Panc1 (cell line): Measurements from ENCODE around the gene TVP23A.

Source experiments
- POLR2AphosphoS5 ChIP-seq: IDR thresholded peaks from 2 replicates; pipeline ENCODE4 v1.6.1; 2012; ENCODE audit warnings: mild to moderate bottlenecking, low read depth, low read length, moderate library complexity
- SIN3A ChIP-seq: IDR thresholded peaks from 2 replicates; pipeline ENCODE4 v1.6.1; 2012; ENCODE audit warnings: low read depth, mild to moderate bottlenecking, low read length, moderate library complexity, borderline replicate concordance; ENCODE audit not compliant: insufficient read depth
- TCF7L2 ChIP-seq: IDR thresholded peaks from 2 replicates; pipeline ENCODE4 v1.6.1; 2011; ENCODE audit warnings: mild to moderate bottlenecking, low read depth, low read length, inconsistent platforms
- TF ChIP-seq, protein P1 (sequence below): fragments of 450-650 bp; IDR thresholded peaks from 2 replicates; pipeline ENCODE4 v1.5.1; 2017; ENCODE audit warnings: mild to moderate bottlenecking

DNA sequence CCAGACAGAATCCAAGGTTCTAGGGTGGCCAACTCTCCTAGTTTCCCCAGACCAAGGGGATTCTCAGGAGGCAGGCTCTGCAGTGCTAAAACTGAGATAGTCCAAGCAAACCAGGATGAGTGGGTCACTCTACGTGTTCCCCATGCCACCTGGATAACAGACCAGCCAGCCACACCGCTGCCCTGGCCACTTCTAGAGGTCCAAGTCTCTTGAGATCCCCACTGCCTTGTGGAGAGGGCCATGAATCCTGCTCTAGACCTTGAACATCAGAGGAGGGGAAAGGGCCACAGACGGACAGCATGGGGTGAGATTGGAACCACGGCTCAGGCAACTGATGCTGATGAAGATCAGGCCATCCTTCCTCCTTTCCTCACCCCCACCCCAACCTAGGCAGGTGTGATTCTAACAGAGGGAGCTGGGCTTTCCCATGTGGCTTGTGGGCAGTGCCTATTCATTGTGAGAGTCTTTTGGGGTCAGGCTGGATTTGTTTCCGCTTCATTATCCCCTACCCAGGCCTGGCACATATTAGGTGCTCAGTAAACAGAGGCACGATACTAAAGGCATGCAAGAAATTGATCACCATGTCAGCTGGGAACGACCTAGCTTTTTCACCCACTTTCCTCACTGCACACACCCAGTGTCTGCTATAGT, 16.8 kb upstream of the TVP23A start:
- TF ChIP-seq, protein P1, sequence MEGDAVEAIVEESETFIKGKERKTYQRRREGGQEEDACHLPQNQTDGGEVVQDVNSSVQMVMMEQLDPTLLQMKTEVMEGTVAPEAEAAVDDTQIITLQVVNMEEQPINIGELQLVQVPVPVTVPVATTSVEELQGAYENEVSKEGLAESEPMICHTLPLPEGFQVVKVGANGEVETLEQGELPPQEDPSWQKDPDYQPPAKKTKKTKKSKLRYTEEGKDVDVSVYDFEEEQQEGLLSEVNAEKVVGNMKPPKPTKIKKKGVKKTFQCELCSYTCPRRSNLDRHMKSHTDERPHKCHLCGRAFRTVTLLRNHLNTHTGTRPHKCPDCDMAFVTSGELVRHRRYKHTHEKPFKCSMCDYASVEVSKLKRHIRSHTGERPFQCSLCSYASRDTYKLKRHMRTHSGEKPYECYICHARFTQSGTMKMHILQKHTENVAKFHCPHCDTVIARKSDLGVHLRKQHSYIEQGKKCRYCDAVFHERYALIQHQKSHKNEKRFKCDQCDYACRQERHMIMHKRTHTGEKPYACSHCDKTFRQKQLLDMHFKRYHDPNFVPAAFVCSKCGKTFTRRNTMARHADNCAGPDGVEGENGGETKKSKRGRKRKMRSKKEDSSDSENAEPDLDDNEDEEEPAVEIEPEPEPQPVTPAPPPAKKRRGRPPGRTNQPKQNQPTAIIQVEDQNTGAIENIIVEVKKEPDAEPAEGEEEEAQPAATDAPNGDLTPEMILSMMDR, result no peak
- TF ChIP-seq SIN3A (no peak), POLR2AphosphoS5 (no peak), TCF7L2 (no peak)
